Measurements from ENCODE around the gene C11orf86.
"Not testable (repeated sequence)": the region's sequence is repeated elsewhere in the genome, so short reads cannot be mapped to it uniquely, and the experiment has no call there.

C11orf86 gene

DNA sequence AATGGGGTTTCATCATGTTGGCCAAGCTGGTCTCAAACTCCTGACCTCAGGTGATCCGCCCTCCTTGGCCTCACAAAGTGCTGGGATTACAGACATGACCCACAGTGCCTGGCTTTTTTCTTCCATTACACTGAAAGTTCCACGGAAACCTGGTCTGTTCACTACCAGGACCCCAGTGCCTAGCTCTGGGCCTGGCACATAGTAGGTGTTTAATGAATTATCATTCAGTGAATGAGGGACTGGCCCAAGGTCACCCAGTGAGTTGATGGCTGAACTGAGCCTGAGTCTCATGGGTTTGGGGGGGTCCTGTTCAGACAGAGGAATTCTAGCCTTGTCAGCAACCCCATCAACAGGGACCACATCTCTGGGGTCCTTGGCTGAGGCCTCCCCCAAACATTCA lies 3.1 kb downstream of the C11orf86 start:
- no peak overlapping the region for H3K9ac ChIP-seq (ENCODE audit: low read depth, low read length)
- H3K4me1 ChIP-seq (ENCODE audit: control insufficient read depth, insufficient read depth, low read length), result 0 out of 2 replicates have a peak, but pooled peaks cover 5% of the 10 kb centered on the region
- peaks cover 2% of the 10 kb centered on the region; the same call in 1 of the 2 replicates for H3K9me3 ChIP-seq (ENCODE audit: control insufficient read depth, insufficient read depth, low read length)
- H3K36me3 ChIP-seq (ENCODE audit: control insufficient read depth, insufficient read depth, low read length), result no peaks in the 10 kb centered on the region
- H3K4me3 ChIP-seq (ENCODE audit: low read depth, low read length), result no peak overlapping the region
- no peaks in the 10 kb centered on the region for H3K27me3 ChIP-seq (ENCODE audit: control insufficient read depth, insufficient read depth, low read length)
- H3K27ac ChIP-seq (ENCODE audit: low read depth, low read length), result no peak overlapping the region

DNA sequence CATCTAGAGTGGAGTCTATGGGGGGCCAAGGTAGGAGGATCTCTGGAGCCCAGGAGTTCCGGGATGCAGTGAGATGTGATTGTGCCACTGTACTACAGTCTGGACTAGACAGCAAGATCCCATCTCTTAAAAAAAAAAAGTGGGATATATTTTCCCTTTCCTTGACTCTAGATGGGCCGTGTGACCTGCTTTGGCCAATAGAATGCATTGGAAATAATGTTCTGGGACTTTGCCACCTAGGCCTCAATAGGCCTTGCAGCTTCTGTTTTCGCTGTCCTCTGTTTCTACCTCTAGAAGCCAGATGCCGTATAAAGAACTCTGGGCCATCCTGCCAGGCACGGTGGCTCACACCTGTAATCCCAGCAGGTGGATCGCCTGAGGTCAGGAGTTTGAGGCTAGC lies 3.6 kb downstream of the C11orf86 start:
- H3K27ac ChIP-seq (ENCODE audit: low read depth, low read length), result no peak overlapping the region
- H3K27me3 ChIP-seq (ENCODE audit: control insufficient read depth, insufficient read depth, low read length), result no peaks in the 10 kb centered on the region
- H3K36me3 ChIP-seq (ENCODE audit: control insufficient read depth, insufficient read depth, low read length), result no peaks in the 10 kb centered on the region
- no peak overlapping the region for H3K9ac ChIP-seq (ENCODE audit: low read depth, low read length)
- H3K4me3 ChIP-seq (ENCODE audit: low read depth, low read length), result no peak overlapping the region
- H3K9me3 ChIP-seq (ENCODE audit: control insufficient read depth, insufficient read depth, low read length), result peaks cover 2% of the 10 kb centered on the region; the same call in 1 of the 2 replicates
- 0 out of 2 replicates have a peak, but pooled peaks cover 5% of the 10 kb centered on the region for H3K4me1 ChIP-seq (ENCODE audit: control insufficient read depth, insufficient read depth, low read length)

DNA sequence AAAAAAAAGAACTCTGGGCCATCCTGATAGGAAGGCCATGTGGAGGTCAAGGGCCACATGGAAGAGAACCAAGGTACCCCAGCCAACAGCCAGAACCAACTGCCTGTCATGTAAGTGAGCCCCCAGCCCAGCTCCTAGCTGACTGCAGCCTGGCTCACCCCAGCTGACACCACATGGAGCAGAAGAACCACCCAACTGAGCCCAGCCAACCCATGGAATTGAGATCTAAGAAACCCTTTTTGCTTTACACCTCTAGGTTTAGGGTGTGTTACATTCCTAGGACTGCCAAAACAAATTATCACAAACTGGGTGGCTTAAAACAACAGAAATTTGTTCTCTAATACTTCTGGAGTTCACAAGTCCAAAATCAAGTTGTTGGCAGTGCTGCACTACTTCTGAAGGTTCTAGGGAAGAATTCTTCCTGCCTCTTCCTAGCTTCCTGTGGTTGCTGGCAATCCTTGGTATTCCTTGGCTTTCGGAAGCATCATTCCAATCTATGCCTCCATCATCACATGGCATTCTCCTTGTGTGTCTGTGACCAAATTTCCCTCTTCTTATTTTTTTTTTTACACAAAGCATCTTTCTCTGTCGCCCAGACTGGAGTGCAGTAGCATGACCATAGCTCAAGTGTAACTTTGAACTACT lies 4.4 kb downstream of the C11orf86 start:
- Histone ChIP-seq H3K4me1 (ENCODE audit: control insufficient read depth, insufficient read depth, low read length) (0 out of 2 replicates have a peak, but pooled peaks cover 3% of the 10 kb centered on the region), H3K9ac (ENCODE audit: low read depth, low read length) (no peak overlapping the region)

DNA sequence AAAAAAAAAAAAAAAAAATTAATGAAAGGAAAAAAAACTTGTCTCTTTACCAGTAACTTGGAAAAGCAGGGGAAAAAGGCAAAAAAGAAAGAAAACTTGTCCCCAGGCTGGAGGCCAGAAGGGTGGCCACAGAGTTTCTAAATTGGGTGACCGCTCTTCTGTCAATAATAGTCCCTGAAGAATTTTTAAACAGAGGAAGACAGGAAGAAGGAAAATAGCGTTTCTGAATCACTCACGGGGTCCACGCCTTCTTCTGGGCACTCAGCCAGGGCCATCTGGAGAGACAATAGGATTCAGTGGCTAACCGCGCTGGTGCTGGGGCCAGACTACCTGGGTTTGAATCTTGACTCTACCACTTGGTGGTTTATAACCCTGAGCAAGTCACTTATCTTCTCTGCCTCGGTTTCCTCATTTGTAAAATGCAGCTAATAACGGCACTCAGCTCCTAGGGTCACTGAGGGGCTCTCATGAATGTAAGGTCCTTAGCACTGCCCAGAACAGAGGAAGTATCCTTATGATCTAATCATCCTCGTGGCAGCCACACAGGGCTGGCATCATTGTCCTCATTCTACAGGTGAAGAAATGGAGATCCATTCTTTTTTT lies 7.0 kb downstream of the C11orf86 start:
- Histone ChIP-seq H3K4me3 (ENCODE audit: low read depth, low read length) (no peak overlapping the region), H3K9ac (ENCODE audit: low read depth, low read length) (no peak overlapping the region), H3K36me3 (ENCODE audit: control insufficient read depth, insufficient read depth, low read length) (no peaks in the 10 kb centered on the region), H3K9me3 (ENCODE audit: control insufficient read depth, insufficient read depth, low read length) (peaks cover 2% of the 10 kb centered on the region; the same call in 1 of the 2 replicates), H3K4me1 (ENCODE audit: control insufficient read depth, insufficient read depth, low read length) (no peaks in the 10 kb centered on the region), H3K27me3 (ENCODE audit: control insufficient read depth, insufficient read depth, low read length) (no peaks in the 10 kb centered on the region), H3K27ac (ENCODE audit: low read depth, low read length) (no peak overlapping the region)

More for the DNA sequence above, 4.4 kb downstream of the C11orf86 start:
- Histone ChIP-seq H3K4me3 (ENCODE audit: low read depth, low read length) (no peak overlapping the region), H3K9me3 (ENCODE audit: control insufficient read depth, insufficient read depth, low read length) (peaks cover 2% of the 10 kb centered on the region; the same call in 1 of the 2 replicates), H3K27ac (ENCODE audit: low read depth, low read length) (no peak overlapping the region), H3K36me3 (ENCODE audit: control insufficient read depth, insufficient read depth, low read length) (no peaks in the 10 kb centered on the region), H3K27me3 (ENCODE audit: control insufficient read depth, insufficient read depth, low read length) (no peaks in the 10 kb centered on the region)

DNA sequence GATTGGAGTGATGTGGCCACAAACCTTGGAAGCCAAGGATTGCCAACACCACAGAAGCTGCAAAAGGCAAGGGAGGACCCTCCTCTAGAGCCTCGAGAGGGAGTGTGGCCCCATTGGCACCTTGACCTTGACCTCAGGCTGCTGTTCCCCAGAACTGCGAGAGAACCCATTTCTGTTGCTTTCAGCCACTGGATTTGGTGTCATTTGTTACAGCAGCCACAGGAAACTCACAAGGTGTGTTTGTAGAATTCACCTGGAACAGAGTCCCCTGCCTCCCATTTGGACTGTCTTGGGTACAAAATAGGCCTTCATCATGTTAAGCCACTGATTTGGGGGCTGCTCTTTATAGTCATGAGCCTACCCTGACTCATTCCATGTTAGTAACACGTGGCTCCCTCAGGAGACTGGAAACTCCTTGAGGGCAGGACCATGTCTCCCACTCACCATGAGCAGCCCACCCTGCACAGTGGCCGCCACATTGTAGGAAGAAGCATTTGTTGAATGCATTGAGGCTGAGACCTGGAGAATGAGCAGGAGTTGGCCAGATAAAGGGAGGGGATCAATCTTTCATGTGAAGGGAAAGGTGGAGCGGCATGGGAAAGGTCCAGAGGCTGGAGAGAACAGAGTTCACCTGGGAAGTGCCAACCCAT lies 8.3 kb downstream of the C11orf86 start:
- no peak overlapping the region for H3K9ac ChIP-seq (ENCODE audit: low read depth, low read length)
- peaks cover 2% of the 10 kb centered on the region; the same call in 1 of the 2 replicates for H3K9me3 ChIP-seq (ENCODE audit: control insufficient read depth, insufficient read depth, low read length)
- H3K4me3 ChIP-seq (ENCODE audit: low read depth, low read length), result no peak overlapping the region
- H3K4me1 ChIP-seq (ENCODE audit: control insufficient read depth, insufficient read depth, low read length), result peaks cover 6% of the 10 kb centered on the region
- no peak overlapping the region for H3K27ac ChIP-seq (ENCODE audit: low read depth, low read length)
- no peaks in the 10 kb centered on the region for H3K36me3 ChIP-seq (ENCODE audit: control insufficient read depth, insufficient read depth, low read length)
- H3K27me3 ChIP-seq (ENCODE audit: control insufficient read depth, insufficient read depth, low read length), result no peaks in the 10 kb centered on the region

DNA sequence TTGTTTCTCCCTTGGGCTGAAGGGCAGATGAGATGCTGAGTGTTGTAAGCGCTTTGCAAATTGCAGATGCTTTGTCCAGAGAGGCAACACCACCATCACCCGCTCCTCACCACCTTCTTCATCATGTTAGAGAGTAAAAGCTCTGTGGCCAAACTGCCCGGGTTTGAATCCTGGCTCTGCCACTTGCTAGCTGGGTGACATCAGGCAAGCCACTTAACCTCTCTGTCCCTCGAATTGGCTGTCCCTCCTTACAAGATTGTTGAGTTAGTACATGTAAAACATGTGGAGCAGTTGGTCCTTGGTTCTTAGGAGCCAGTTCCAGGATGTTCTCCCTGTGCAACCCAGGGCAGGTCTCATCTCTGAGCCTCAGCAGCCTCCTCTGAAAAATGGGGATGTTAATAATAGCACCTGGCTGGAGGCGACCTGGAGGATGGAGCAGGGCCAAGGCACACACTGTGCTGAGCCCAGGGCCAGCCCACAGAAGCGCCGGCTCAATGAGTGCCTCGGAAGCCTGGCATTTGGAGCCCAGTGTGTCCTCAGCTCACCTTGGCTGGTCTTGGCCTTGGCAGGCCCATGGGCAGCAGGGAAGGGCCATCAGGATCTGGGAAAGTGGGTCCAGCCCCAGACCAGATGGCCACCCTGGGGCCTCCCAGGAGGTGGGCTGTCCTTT lies 10.5 kb downstream of the C11orf86 start:
- H3K36me3 ChIP-seq (ENCODE audit: control insufficient read depth, insufficient read depth, low read length), result no peaks in the 10 kb centered on the region
- H3K4me3 ChIP-seq (ENCODE audit: low read depth, low read length), result no peak overlapping the region
- H3K4me1 ChIP-seq (ENCODE audit: control insufficient read depth, insufficient read depth, low read length), result peaks cover 6% of the 10 kb centered on the region
- H3K9me3 ChIP-seq (ENCODE audit: control insufficient read depth, insufficient read depth, low read length), result no peaks in the 10 kb centered on the region
- no peak overlapping the region for H3K9ac ChIP-seq (ENCODE audit: low read depth, low read length)
- H3K27me3 ChIP-seq (ENCODE audit: control insufficient read depth, insufficient read depth, low read length), result no peaks in the 10 kb centered on the region
- no peak overlapping the region for H3K27ac ChIP-seq (ENCODE audit: low read depth, low read length)

DNA sequence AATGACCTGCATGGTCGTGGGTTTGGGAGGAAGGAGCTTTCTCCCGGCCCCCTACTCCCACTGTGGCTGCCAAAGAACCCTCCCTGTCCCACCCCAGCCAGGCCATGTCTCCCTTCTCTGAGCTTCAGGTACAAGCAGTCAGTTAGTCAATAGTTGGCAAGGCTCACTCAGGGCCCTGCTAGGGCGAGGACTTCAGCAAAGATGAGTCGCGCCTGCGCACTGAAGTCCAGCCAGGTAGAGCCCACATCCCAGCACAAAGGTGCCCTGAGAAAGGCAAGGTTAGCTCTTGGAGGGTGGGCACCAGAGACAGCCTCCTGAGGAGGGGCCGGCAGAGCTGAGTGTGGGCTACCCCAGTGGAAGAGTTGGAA lies 11.1 kb downstream of the C11orf86 start:
- Histone ChIP-seq H3K9me3 (ENCODE audit: control insufficient read depth, insufficient read depth, low read length) (no peaks in the 10 kb centered on the region), H3K4me1 (ENCODE audit: control insufficient read depth, insufficient read depth, low read length) (peaks cover 6% of the 10 kb centered on the region), H3K9ac (ENCODE audit: low read depth, low read length) (no peak overlapping the region), H3K27me3 (ENCODE audit: control insufficient read depth, insufficient read depth, low read length) (no peaks in the 10 kb centered on the region), H3K4me3 (ENCODE audit: low read depth, low read length) (no peak overlapping the region), H3K36me3 (ENCODE audit: control insufficient read depth, insufficient read depth, low read length) (no peaks in the 10 kb centered on the region), H3K27ac (ENCODE audit: low read depth, low read length) (no peak overlapping the region)

DNA sequence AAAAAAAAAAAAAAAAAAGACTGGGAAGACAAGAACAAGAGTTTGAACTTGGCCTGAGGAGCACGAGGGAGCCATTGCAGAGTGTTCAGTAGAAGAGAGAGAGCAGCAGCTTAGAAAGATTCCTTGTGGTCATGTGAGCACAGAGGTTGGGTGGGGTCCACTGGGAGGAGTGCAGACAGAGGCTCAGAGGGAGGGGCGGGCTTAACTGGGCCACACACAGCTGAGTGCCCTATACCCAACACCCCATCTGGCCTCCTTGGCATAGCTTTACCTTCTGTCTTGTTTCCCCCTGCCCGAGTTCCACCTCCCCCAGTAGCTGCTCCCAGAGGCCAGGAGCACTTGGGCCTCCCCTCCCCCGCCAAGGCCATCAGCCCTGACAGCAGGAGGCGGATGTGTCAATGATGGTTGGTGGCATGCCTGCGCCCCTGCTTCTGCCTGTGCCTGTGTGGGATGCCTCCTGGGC lies 12.1 kb downstream of the C11orf86 start:
- no peak overlapping the region for H3K9ac ChIP-seq (ENCODE audit: low read depth, low read length)
- no peak overlapping the region for H3K27ac ChIP-seq (ENCODE audit: low read depth, low read length)
- no peaks in the 10 kb centered on the region for H3K36me3 ChIP-seq (ENCODE audit: control insufficient read depth, insufficient read depth, low read length)
- no peak overlapping the region for H3K4me3 ChIP-seq (ENCODE audit: low read depth, low read length)
- peaks cover 6% of the 10 kb centered on the region for H3K4me1 ChIP-seq (ENCODE audit: control insufficient read depth, insufficient read depth, low read length)
- H3K27me3 ChIP-seq (ENCODE audit: control insufficient read depth, insufficient read depth, low read length), result no peaks in the 10 kb centered on the region
- H3K9me3 ChIP-seq (ENCODE audit: control insufficient read depth, insufficient read depth, low read length), result no peaks in the 10 kb centered on the region

DNA sequence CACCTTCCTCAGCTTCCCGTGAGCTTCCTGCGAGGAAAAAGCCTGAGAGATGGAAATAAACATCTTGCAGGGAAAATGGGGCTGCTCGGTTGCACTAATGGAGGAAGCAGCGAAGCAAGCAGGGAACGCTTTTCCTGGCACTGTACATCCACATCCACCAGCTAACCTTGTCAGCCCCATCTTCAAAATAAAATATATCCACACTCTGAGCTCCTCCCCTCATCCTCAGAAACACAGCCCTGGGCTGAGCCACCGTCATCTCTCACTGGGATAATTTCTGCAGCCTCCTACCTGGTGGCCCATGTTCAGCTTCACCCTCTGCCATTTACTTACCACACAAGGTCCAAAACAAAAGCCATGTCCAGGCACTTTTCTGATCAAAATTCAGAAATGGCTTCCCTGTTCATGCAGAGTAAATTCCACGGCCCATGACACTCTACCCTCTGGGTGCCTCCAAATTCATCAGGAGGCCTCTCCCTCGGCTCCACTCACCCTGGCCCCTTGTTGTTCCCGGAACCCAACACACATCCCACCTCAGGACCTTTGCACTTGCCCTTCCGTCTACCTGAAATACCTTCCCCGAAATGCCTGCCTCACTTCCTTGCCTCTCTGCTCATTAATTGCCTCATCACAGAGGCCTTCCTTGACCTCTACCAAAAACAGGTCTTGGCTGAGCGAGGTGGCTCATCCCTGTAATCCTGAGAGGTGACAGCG lies 13.0 kb downstream of the C11orf86 start:
- Histone ChIP-seq H3K9ac (ENCODE audit: low read depth, low read length) (no peak overlapping the region), H3K4me3 (ENCODE audit: low read depth, low read length) (no peak overlapping the region), H3K27me3 (ENCODE audit: control insufficient read depth, insufficient read depth, low read length) (no peaks in the 10 kb centered on the region), H3K36me3 (ENCODE audit: control insufficient read depth, insufficient read depth, low read length) (no peaks in the 10 kb centered on the region), H3K9me3 (ENCODE audit: control insufficient read depth, insufficient read depth, low read length) (no peaks in the 10 kb centered on the region), H3K27ac (ENCODE audit: low read depth, low read length) (no peak overlapping the region), H3K4me1 (ENCODE audit: control insufficient read depth, insufficient read depth, low read length) (peaks cover 6% of the 10 kb centered on the region)

DNA sequence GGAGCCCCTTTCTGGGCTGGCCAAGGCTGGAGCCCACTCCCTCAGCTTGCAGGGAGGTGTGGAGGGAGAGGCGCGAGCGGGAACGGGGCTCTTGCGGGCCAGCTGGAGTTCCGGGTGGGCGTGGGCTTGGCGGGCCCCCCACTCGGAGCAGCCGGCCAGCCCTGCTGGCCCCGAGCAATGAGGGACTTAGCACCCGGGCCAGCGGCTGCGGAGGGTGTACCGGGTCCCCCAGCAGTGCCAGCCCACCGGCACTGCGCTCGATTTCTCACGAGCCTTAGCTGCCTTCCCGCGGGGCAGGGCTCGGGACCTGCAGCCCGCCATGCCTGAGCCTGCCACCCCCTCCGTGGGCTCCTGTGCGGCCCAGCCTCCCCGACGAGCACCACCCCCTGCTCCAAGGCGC lies 13.6 kb downstream of the C11orf86 start:
- not testable (repeated sequence) for H3K4me1 ChIP-seq (ENCODE audit: control insufficient read depth, insufficient read depth, low read length); H3K27ac ChIP-seq (ENCODE audit: low read depth, low read length); H3K27me3 ChIP-seq (ENCODE audit: control insufficient read depth, insufficient read depth, low read length); H3K9me3 ChIP-seq (ENCODE audit: control insufficient read depth, insufficient read depth, low read length); H3K4me3 ChIP-seq (ENCODE audit: low read depth, low read length); H3K36me3 ChIP-seq (ENCODE audit: control insufficient read depth, insufficient read depth, low read length); H3K9ac ChIP-seq (ENCODE audit: low read depth, low read length)
